Mesenteric fat pad (tissue), 1 donor: Measurements from ENCODE around the gene RDH11. TPM values are rescaled to one million over a fixed set of nuclear protein-coding genes. Genes with fewer than 3 reads are reported as not detected.
"Not testable (repeated sequence)": the region's sequence is repeated elsewhere in the genome, so short reads cannot be mapped to it uniquely, and the experiment has no call there.

Source experiments
- DNase-seq: peaks from one replicate; pipeline ENCODE4 v3.0.0-alpha.2; 2020; ENCODE audit warnings: low spot score
- total RNA-seq: library from RNA; stranded (reverse); fragmentation: NEBNext Ultra II Directional; extraction: Animal tissue kit (Norgen Biotek cat#: 25700); gene quantifications from one replicate; pipeline ENCODE4 v1.2.1, GENCODE V29; 2021
- donor health status: DM: yes; HTN: yes; CAD: no.

RDH11 gene
- total RNA-seq, 1 donor from 2014 or later: 33.1 TPM

DNA sequence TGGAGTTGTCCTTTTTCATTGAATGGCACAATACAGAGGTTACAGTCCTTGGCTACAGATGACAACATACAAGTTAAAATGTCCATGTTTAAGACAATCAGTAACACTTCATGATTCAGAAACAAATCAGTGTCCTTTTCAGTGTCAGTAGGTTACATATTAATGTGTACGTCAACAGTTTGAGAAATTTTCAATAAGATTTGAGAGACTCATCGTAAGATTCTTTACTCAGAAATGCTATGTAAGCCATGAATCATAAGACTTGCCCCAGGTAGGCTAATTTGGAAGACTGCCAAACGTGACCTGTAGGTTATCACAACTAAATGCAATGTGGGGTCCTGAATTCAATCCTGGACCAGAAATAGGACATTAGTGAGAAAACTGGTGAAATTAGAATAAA is 9.6 kb upstream of the RDH11 start:
- DNase-seq: no peak

DNA sequence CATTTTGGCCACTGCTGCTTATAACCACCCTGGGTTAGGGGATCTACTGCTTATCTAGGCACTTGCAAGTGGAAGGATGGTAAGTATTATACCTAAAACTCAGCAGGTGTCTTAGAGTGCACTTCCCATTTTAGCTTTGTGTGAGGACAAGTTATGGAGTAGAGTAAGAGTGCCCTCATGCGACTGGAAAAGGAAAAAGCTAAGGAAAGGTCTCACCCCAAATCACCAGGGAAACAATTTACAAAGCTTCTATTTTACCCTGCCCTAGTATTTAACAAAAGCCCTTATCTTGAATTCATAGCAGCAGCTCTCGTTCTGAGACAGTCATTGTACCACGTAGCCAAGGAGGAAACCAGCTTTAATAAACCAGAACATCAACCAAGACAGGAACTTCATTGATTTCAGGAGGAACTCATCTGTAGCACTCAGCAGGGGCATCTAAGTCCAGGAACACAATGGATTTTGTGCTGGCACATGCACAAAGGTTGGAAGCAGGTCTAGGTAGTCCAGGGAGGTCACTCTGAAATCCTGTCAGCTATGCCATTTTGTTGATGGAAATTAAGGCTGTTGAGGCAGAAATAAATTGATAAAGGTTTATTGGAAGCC is 9.0 kb upstream of the RDH11 start:
- no peak for DNase-seq

DNA sequence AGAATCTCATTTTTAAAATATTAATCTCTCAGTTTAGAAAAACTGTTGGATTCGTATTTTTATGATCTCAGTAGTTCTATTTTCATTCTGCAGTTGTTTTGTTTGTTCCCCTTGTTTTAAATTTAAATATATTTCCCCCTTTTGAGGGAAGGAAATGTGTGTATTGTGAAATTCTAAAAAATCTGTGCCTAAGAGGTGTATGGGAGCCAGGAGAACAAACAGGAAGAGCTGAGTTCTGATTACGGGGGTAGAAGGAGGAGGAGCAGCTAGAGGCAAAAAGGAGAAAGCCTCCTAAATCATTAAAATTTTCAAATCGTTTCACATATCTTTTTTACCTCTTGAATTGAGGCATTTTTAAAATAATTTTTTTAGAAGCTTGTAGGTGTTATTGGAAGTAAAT is 8.4 kb upstream of the RDH11 start:
- no peak for DNase-seq

DNA sequence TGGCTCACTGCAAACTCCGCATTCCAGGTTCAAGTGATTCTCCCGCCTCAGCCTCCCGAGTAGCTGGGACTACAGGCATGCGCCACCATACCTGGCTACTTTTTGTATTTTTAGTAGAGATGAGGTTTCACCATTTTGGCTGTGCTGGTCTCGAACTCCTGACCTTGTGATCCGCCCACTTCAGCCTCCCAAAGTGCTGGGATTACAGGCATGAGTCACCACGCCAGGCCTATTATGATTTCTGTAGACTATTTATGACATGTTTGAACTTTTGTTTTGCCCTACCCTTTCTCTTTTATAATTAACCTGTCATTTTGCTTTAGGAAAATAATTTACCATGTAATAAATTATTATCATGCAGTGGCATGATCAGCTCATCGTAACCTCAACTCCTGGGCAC is 5.9 kb upstream of the RDH11 start, which contains the start of gene RDH12:
Gene RDH12, plus strand, starts transcription at position 395 of the 400 bp plus-strand sequence. CDS start 20,757 bp downstream, outside the sequence.
- not testable (repeated sequence) for DNase-seq

DNA sequence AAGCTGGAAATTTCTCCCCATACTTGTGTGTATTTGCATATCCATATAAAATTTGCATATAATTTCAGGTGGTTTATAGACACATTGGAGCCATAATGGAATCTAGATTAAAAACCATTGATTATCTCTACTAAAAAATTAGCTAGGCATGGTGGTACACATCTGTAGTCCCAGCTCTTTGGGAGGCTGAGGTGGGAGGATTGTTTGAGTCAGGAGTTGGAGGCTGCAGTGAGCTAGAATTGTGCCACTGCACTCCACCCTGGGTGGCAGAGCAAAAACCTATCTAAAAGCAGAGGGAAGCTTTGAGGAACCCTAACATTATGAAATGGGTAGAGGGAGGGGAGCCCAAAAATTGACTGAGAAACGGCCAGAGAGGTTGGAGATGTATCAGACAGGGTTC is 2.6 kb upstream of the RDH11 start:
- DNase-seq: no peak

DNA sequence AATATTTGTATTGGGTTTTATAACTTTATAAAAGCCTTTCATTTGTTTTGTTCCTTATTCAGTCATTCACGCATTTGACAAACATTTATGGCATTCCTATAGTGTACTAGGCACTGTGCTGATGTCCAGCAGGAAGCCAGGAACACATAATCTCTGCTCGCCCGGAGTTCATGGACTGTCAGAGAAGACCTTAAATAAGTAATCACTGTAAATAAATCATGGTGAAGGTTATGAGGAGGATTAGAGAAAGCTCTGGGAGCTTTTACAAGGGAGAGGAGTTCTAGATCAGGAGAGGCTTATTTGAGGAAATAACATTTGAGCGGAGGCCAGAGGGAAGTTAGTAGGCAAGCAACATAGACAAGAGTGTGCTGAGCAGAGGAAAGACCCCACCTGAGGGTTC is 1.4 kb upstream of the RDH11 start:
- DNase-seq: no peak

DNA sequence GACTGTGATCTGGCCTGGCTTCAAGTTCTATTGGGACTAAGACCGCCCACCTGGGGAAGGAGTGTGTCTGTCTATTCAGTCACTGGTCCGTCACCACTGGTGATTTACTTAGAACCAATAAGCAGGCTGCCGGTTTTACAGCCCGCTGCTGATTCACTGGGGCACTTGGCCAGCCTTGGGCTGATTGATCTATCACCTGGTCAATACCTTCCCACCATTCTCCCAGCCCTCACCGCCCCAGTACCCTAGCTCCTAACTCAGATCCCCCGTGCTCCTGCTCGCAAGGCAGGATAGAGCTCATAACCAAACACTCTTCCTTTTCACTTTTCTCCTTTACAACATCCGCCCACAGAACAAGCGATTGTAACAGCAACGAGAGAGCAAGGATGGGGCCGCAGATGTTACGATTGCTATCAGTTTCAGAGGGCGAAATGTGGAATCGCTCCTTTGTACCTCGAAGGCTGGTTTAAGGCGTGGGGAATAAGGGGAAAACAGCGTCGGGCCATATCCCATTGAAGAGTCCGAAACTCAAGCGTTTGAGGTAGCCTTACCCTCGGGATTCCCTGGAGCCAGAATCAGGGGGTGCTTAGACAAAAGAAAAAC is 672 bp downstream of the RDH11 start:
- no peak for DNase-seq

DNA sequence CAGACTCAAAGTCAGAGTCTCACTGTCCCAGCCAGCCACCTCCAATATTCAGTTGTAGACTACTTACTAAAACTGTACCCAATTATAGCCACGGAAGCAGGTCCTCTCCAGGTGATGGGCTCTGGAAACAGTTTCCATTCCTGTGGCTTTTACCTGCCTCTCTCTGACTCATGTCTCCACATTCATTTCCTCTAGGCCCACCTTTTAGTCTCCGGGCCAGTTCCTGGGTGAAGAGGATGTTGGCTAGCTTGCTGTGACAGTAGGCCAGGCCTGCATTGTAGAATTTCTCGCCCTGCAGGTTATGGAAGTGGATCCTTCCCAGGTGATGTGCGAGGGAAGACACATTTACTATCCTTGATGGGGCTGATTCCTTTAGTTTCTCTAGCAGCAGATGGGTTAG is 5.6 kb downstream of the RDH11 start:
- no peak for DNase-seq

DNA sequence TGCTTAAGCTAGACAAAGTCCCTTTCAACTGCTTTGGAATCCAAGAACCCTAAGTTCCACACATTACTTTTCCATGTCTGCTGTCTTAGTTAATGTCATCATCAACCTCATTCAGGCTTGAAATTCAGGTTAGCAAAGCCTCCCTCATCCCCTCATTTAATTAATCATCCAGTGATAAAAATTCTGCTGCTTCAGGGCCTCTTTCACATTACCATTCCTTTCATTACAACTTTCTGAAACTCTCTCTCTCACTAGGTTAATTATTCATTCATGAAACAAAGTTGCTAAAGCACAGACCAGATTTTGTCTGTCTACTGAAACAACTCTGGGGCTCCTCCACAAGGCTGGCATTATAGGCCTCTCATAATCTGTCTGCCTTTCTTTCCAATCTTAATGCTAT is 11.7 kb downstream of the RDH11 start:
- DNase-seq: no peak

DNA sequence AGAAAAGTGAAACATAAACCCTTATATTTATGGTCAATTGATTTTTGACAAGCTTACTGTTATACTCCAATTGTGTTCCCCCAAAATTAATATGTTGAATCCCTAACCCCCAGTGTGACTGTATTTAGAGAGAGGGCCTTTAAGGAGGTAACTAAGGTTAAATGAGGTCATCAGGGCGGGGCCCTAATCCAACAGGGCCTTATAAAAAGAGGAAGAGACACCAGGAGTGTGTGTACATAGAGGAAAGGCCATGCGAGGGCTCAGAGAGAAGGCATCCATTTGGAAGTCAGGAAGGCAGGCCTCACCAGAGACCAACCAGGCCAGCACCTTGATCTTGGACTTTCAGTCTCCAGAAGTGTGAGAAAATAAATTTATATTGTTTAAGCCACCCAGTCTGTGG is 14.6 kb downstream of the RDH11 start:
- no peak for DNase-seq

DNA sequence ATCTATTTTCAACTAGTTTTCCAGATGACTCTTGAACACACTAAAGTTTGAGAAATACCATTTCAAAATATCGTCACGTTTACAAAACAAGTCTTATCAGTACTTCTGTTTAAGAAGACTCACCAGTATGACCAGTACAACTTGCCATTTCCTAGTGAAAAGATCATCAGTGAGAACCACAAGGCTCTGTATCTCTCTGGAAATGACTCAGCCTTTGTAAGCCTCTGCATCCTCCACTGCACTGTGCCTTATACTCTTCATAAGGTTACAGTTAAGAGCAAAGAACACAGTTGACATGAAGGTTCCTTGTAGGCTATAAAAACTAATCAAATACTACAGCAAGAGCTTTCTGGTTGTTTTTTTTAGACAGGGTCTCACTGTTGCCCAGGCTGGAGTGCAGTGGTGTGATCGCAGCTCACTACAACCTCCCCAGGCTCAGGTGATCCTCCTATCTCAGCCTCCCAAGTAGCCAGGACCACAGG is 15.4 kb downstream of the RDH11 start:
- no peak for DNase-seq

DNA sequence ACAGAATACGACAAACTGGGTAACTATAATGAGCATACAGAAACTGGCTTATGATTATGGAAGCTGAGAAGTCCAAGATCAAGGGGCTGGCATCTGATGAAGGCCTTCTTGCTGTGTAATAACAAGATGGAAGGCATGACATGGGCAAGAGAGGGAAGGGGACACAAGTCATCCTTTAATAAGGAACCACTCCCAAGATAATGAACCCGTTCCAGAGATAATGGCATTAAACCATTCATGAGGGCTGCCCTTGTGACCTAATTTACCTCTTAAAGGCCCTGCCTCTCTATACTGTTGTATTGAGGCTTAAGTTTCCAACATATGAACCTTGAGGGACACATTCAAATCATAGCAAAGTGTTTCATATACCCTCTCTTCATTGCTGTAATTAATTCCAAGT is 16.6 kb downstream of the RDH11 start:
- no peak for DNase-seq

DNA sequence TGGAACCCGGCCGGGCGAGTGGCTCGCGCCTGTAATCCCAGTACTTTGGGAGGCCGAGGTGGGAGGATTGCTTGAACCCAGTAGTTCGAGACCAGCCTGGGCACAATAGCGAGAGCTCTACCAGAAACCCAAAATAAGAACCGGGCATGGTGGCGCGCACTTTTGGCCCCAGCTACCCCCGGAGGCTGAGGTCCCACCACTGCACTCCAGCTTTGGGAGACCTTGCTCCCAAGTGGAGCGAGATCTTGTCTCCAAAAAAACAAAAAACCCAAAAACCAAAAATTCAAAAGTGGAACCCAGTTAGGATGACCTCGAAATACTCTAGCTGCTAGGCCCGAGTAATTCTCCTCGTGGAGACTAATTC is 20.4 kb downstream of the RDH11 start:
- no peak for DNase-seq

DNA sequence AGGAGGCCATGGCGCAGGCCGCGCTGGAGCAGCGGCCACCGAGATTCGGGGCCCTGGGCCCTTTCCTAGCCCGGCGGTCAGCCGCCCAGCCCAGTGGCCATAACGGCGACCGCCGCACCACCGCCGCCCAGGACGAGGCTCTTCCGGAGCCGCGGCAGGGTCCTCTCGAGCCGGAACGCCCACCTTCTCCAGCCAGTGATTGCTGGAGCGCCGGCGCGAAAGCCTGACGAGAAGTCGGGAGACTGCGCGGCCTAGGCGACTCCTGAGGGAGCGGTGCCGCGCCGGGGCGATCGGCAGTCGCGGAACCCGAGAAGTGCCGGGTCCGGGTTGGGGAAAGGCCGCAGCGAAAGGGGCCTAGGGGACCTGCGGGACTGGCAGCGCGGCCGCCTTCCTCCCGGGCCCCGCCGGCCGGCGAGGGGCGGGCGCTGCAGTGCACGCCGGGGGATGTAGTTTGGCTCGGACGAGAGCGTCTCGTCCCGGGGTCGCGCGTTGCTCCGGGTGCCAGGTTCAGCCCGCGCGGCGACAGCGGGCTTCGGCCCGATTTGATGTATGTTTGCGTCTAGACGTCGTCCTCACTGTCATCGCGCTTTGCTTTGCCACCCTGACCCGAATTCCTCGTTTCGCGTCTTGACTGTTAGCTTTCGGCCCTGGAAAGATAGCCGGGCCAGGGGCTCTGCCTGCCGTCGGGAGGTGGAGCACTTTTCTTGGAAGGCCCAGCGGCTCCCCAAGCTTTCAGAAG is 20.9 kb downstream of the RDH11 start, which contains the start of gene VTI1B:
Gene VTI1B, minus strand, starts transcription at position 153 of the 739 bp plus-strand sequence. Its CDS starts 143 bp downstream, at position 10.
- peak; percentile 92 for DNase-seq

DNA sequence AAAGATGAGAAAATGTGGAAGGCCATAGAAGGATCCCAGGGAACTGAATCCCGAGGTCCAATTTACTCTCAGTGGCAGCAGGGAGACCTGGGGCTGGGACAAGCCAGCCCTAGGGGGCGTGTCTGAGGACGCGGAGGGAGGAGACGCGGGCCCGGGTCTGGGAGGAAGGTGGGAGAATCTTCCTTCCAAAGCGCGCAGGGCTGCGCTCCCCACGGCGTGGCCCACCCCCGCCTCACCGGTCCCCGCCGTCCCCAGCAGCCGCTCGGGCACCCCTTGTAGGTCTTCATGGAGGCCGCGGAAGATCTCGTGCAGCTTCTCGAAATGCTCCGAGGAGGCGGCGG is 21.5 kb downstream of the RDH11 start:
- peak; percentile 91 for DNase-seq

DNA sequence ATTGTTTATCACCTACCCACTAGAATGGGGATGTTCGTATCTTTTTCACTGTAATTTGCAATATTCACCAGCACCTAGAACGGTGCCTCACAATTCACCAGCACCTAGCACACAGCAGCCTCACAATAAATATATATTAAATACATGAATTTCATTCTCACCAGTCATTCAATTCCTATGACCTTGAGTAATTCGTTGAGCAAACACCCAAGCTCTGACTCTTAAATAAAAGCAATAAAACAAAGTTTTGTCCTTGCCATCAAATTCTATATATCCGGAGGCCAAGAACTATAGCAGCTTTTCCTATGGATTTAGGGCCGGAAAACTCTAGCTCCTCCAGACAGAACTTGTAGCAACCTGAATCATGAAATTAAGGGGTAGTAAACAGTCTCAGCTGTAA is 22.1 kb downstream of the RDH11 start:
- DNase-seq: no peak

DNA sequence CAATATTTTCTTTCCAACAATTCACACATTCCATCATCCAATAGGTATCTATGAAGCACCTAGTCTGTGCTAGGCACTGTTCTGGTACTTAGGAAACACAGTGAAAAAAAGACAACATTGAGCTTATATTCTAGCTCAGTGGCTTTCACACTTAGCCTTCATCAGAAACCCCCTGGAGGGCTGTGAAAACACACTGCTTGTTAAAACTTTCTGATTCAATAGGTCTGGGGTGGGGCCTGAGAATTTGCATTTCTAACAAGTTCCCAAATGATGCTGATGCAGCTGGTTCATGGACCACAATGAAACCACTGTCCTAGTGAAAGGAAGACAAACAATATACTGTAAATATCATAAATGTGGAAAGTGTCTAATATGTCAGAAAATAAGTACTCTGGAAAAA is 27.0 kb downstream of the RDH11 start:
- DNase-seq: no peak

DNA sequence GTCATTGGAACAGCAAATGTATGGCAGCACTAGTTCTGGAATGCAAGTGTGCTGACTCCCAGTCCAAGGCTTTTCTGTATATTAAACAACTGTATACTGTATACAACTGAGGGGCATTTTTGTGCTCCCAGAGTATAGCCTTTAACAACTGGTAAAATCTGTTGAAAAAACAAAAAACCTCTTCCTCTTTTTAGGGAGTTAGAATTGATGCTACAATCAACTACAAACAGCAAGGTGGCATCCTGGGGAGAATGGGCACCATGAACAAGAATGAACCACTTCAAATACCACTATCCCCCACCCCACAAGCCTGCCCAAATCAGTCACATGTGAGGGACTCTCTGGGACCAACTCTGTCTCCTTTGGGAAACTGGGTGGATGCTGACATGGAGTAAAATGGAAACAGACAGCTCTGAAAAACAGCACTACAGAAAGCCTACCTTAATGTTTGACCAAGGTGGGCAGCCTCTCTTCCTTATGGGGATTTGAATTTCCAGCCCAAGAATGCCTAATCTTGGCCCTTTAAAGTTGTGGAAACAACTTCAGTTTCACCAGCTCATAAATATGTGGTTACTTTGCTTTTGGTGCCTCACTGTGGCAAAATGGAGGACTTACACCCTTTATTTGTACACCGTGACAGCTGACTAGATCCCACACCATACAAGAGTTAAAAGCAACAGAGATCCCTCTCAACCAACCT is 28.7 kb downstream of the RDH11 start:
- DNase-seq: no peak

DNA sequence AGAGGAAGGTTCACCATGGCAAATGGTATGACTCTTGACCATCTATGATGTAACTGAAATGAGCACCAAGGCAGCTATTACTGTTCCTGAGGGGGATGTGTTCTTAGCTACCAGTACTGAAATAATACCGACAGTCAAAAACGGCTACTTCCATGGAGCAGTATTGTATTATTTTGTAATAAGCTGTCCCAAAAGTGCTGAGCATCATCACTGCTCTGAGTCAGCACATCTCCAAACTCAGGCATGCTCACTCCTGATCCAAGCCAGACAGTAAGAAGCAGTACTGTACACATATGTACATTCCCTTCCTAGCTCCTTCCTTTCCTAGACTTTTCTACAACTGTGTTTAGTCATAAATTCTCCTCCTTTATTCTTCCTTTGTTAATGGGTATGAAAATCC is 29.7 kb downstream of the RDH11 start:
- no peak for DNase-seq

DNA sequence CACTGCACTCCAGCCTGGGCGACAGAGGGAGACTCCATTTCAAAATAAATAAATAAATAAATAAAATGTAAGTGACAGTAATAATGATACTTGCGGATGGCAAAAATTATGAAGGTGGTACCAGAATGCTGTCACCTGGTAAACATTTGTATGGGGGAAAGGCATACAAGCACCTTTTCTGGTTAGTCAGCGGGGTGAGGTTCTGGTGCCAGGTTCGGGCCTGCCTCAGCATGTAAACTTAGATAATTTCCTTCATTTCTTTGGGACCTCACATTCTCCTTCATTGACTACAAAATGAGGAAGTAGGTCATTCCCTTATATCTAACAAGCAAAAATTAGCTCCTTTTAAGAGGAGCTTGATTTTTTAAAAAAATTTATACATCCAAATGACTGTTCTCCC is 31.9 kb downstream of the RDH11 start:
- DNase-seq: no peak

DNA sequence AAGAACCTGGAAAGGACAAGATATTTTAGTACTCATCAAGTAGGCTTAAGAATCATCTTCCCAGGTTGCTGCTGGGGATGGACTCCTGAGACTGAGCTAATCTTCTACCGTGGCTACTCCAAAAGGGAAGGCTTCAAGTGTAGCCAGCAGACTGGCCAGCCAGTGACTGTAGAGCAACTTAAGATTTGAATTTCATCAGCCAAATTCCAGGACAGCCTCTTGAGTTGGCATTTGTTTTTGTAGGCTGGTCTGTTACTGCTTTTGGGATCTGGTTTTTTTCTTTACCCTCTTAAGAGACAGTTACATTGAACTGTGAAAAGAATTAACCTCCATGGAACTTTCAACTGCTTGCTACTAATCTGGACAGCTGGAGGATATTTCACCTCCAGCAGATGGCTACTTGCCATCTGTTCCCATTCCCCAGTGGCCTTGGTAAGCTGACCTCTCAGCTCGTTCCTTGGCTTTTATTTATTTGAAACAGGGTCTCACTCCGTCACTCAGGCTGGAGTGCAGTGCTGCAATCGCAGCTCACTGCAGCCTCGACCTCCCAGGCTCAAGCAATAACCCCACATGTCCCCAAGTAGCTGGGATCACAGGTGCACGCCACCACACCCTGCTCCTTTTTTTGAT is 41.8 kb downstream of the RDH11 start:
- no peak for DNase-seq

DNA sequence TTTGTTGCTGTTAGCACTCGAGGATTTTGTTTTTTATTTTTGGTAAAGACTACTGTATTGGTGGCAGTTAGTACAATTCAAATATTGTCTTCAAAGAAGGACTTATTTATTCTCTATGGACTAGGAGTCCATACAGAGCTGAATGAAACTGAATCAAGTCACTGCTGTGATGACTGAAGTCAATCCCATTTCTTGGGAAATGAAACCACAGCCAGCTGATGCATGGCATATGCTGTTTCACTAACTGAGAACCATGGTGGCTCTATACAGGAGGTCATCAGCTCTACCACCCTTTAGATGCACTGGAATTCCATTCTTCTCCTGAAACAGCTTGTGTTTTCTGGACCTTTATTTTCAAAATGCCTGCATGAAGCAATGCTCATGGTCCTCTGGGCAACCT is 43.4 kb downstream of the RDH11 start:
- no peak for DNase-seq
